HCT116 (cell line): ENCODE data around the gene DCLRE1A. TPM values are rescaled to one million over a fixed set of nuclear protein-coding genes. Genes with fewer than 3 reads are reported as not detected.

ENCODE experiments used
- ATAC-seq: fragments of 200-7000 bp; cut with Tn5 transposase; 2 replicates; pipeline ENCODE4 v1.9.1; 2020; ENCODE audit warnings: mild to moderate bottlenecking, moderate library complexity
- BruUV-seq: library from RNA; stranded (reverse); fragments of 400-500 nt; replicated peaks from 2 replicates; lab custom pipeline; 2021; lab: Mats Ljungman, UMichigan
- CTCF ChIA-PET: fragments of 300-600 bp; sonication (Branson Sonifier 250); formaldehyde crosslinking; loops from one replicate; lab custom pipeline; 2021; ENCODE audit warnings: antibody characterized with exemption; lab: Charles Lee
- POLR2A ChIA-PET: fragments of 300-600, 350-600 bp; sonication (Branson Sonifier 250); formaldehyde crosslinking; loops from one replicate; lab custom pipeline; 2021; ENCODE audit warnings: antibody characterized with exemption; lab: Charles Lee
- RAD21 ChIA-PET, 2 experiments: fragments of 300-600 bp; sonication (Branson Sonifier 250); formaldehyde crosslinking; loops; one replicate each; lab custom pipeline; 2023; ENCODE audit warnings: low total read pairs in 2 of 2; ENCODE audit not compliant: uncharacterized antibody in 2 of 2, unreplicated experiment in 2 of 2, low non-redundant PET in 1 of 2; lab: Charles Lee
- DNase-seq: peaks from one replicate; pipeline ENCODE4 v3.0.0-alpha.2; 2010; ENCODE audit warnings: low read depth, low spot score
- H2AFZ ChIP-seq: fragments of 200-600 bp; shearing (Covaris generic), sonication (generic); 2 replicates; pipeline ENCODE4 v1.6.1; 2017; ENCODE audit warnings: low read depth, mixed run types, mixed read lengths, antibody characterized with exemption, low read length; ENCODE audit not compliant: poor library complexity, severe bottlenecking
- H3K27ac ChIP-seq: 2 replicates; pipeline ENCODE4 v1.5.1; 2012; ENCODE audit warnings: low read depth, low read length
- H3K27me3 ChIP-seq: fragments of 200-600 bp; sonication (generic); 2 replicates; pipeline ENCODE4 v1.6.1; 2016; ENCODE audit warnings: mixed run types, low read length, mixed read lengths; ENCODE audit not compliant: insufficient read depth
- H3K36me3 ChIP-seq, 2 experiments: fragments of 200-500 bp in 1 of 2; fragments of 200-600 bp in 1 of 2; sonication (Bioruptor generic) in 1 of 2; sonication (generic) in 1 of 2; 2 replicates each; pipeline versions ENCODE4 v1.5.1 to v1.6.1; 2014 to 2016; ENCODE audit warnings: low read length in 2 of 2, inconsistent platforms in 1 of 2, mixed read lengths in 1 of 2, mixed run types in 1 of 2; ENCODE audit not compliant: insufficient read depth in 2 of 2, control insufficient read depth in 1 of 2
- H3K4me1 ChIP-seq, 2 experiments: fragments of 200-600 bp in 1 of 2; sonication (generic) in 1 of 2; 2 replicates each; pipeline versions ENCODE4 v1.5.1 to v1.6.1; 2012 to 2017; ENCODE audit warnings: low read length in 2 of 2, inconsistent platforms in 1 of 2, mild to moderate bottlenecking in 1 of 2, mixed read lengths in 1 of 2, mixed run types in 1 of 2, moderate library complexity in 1 of 2; ENCODE audit not compliant: insufficient read depth in 2 of 2, control insufficient read depth in 1 of 2
- H3K4me2 ChIP-seq: fragments of 200-600 bp; sonication (generic); 2 replicates; pipeline ENCODE4 v1.6.1; 2017; ENCODE audit warnings: mixed run types, low read length, mixed read lengths
- H3K4me3 ChIP-seq, 2 experiments: fragments of 200-600 bp in 1 of 2; sonication (generic) in 1 of 2; replicated peaks in 1 of 2; 2 replicates each; pipeline ENCODE4 v1.5.1; 2011 to 2016; ENCODE audit warnings: low read length in 2 of 2, control low read depth in 1 of 2, low read depth in 1 of 2, mild to moderate bottlenecking in 1 of 2, mixed read lengths in 1 of 2, mixed run types in 1 of 2
- H3K79me2 ChIP-seq: fragments of 200-600 bp; sonication (generic); 2 replicates; pipeline ENCODE4 v1.6.1; 2017; ENCODE audit warnings: mild to moderate bottlenecking, mixed run types, low read length, moderate library complexity, mixed read lengths; ENCODE audit not compliant: insufficient read depth
- H3K9ac ChIP-seq: fragments of 200-600 bp; sonication (generic); 2 replicates; pipeline ENCODE4 v1.6.1; 2016; ENCODE audit warnings: low read length, mixed read lengths
- H3K9me2 ChIP-seq: fragments of 200-600 bp; sonication (generic), shearing (Covaris generic); 2 replicates; pipeline ENCODE4 v1.6.1; 2017; ENCODE audit warnings: mixed run types, mild to moderate bottlenecking, moderate library complexity; ENCODE audit not compliant: insufficient read depth
- H3K9me3 ChIP-seq, 2 experiments: fragments of 200-500 bp in 1 of 2; fragments of 200-600 bp in 1 of 2; sonication (Bioruptor generic) in 1 of 2; sonication (generic) in 1 of 2; 2 replicates each; pipeline ENCODE4 v1.6.1; 2014 to 2017; ENCODE audit warnings: low read length in 2 of 2, mixed read lengths in 2 of 2, inconsistent platforms in 1 of 2, low read depth in 1 of 2, mild to moderate bottlenecking in 1 of 2, mixed run types in 1 of 2, moderate library complexity in 1 of 2; ENCODE audit not compliant: control insufficient read depth in 1 of 2, insufficient read depth in 1 of 2
- H4K20me1 ChIP-seq: fragments of 200-600 bp; sonication (generic), shearing (Covaris generic); 2 replicates; pipeline ENCODE4 v1.6.1; 2017; ENCODE audit warnings: mixed run types, mild to moderate bottlenecking, moderate library complexity; ENCODE audit not compliant: insufficient read depth
- CBX3 ChIP-seq: IDR thresholded peaks from 2 replicates; pipeline ENCODE4 v1.6.1; 2012; ENCODE audit warnings: low read depth
- CEBPB ChIP-seq: IDR thresholded peaks from 2 replicates; pipeline ENCODE4 v1.6.1; 2012; ENCODE audit warnings: low read depth
- MAX ChIP-seq: IDR thresholded peaks from 2 replicates; pipeline ENCODE4 v1.6.1; 2012
- POLR2A ChIP-seq: IDR thresholded peaks from 2 replicates; pipeline ENCODE4 v1.7.0; 2011; ENCODE audit warnings: borderline replicate concordance; ENCODE audit not compliant: insufficient read depth, insufficient read length; ENCODE audit errors: extremely low read depth
- RAD21 ChIP-seq: IDR thresholded peaks from 2 replicates; pipeline ENCODE4 v1.6.1; 2012; ENCODE audit warnings: low read depth, mild to moderate bottlenecking
- SRF ChIP-seq: IDR thresholded peaks from 2 replicates; pipeline ENCODE4 v1.6.1; 2012; ENCODE audit warnings: low read depth
- TCF7L2 ChIP-seq: IDR thresholded peaks from 2 replicates; pipeline ENCODE4 v1.7.0; 2011; ENCODE audit warnings: borderline replicate concordance, inconsistent platforms; ENCODE audit not compliant: insufficient read depth, insufficient read length; ENCODE audit errors: extremely low read depth
- YY1 ChIP-seq: IDR thresholded peaks from 2 replicates; pipeline ENCODE4 v1.6.1; 2011; ENCODE audit warnings: low read length, low read depth, moderate library complexity, mild to moderate bottlenecking; ENCODE audit not compliant: insufficient replicate concordance; ENCODE audit errors: extremely low read depth
- ZBTB33 ChIP-seq: IDR thresholded peaks from 2 replicates; pipeline ENCODE4 v1.6.1; 2011; ENCODE audit warnings: mild to moderate bottlenecking, low read length, moderate library complexity; ENCODE audit not compliant: insufficient replicate concordance; ENCODE audit errors: extremely low read depth
- ZFX ChIP-seq: fragments of 450-650 bp; IDR thresholded peaks from 2 replicates; pipeline ENCODE4 v1.6.1; 2017
- ZNF274 ChIP-seq: fragments of 200-500 bp; sonication (Bioruptor generic); IDR thresholded peaks from 2 replicates; pipeline ENCODE4 v1.6.1; 2014; ENCODE audit warnings: mild to moderate bottlenecking, low read depth, low read length, inconsistent platforms
- intact Hi-C: fragments of 100-400 bp; cut with micrococcal nuclease; formaldehyde crosslinking; loops from 2 replicates; pipeline ENCODE4 v1.10.0; 2022
- total RNA-seq: library from RNA; stranded (reverse); gene quantifications from one replicate; pipeline ENCODE4 v1.2.1, GENCODE V29; 2021; ENCODE audit not compliant: unreplicated experiment

Gene DCLRE1A
- total RNA-seq, 1 experiment from 2014 or later = 13.9 TPM

GRCh38 chr10:113853578-113854012, 287 bp downstream of the DCLRE1A start (continued):
- no peak for TF ChIP-seq YY1

- POLR2A ChIA-PET = no interaction called here
- H3K4me3 ChIP-seq = no peak overlapping the region
- ATAC-seq (no peak), DNase-seq (no peak)
- no peak overlapping the region for H3K27ac ChIP-seq
- no peaks in the 10 kb centered on the region for H3K9me2 ChIP-seq
- H4K20me1 ChIP-seq = no peaks in the 10 kb centered on the region
- no peak overlapping the region for H3K9ac ChIP-seq
- RAD21 ChIA-PET = no interaction called here
- H3K36me3 ChIP-seq = peaks cover 5 to 6% of the 10 kb centered on the region in 2 experiments; a peak in 2 of 4 replicates
- no peaks in the 10 kb centered on the region for H3K9me3 ChIP-seq
- no peaks in the 10 kb centered on the region for H3K27me3 ChIP-seq
- peaks cover 3 to 7% of the 10 kb centered on the region in 2 experiments; a peak in 3 of 4 replicates for H3K4me1 ChIP-seq
- BruUV-seq = no TSS peak
- intact Hi-C loops = no loop called here
- no peak overlapping the region for H2AFZ ChIP-seq
- TF ChIP-seq RAD21 (no peak), CEBPB (no peak), TCF7L2 (no peak), CBX3 (no peak), ZBTB33 (no peak), POLR2A (no peak), YY1 (no peak), ZNF274 (no peak), SRF (no peak), ZFX (no peak), MAX (no peak)
- peaks cover 7% of the 10 kb centered on the region for H3K79me2 ChIP-seq
- CTCF ChIA-PET = no interaction called here
- H3K4me2 ChIP-seq = no peak overlapping the region
Measured at GRCh38 chr10:113849946-113850345, 3.9 kb downstream of the DCLRE1A start.
